Osteocyte (in vitro differentiated cells): ENCODE data around the gene PTPRG. TPM values are rescaled to one million over a fixed set of nuclear protein-coding genes. Genes with fewer than 3 reads are reported as not detected.

Source experiments
- DNase-seq: peaks from one replicate; pipeline ENCODE4 v3.0.0; 2021; ENCODE audit warnings: mixed read lengths; ENCODE audit not compliant: unreplicated experiment; ENCODE audit errors: extremely low spot score
- H3K27ac Mint-ChIP-seq: one replicate; pipeline ENCODE4 v1.8.0; 2021; ENCODE audit warnings: mild to moderate bottlenecking, mixed read lengths; ENCODE audit not compliant: unreplicated experiment
- H3K27me3 Mint-ChIP-seq: one replicate; pipeline ENCODE4 v1.8.0; 2021; ENCODE audit warnings: mixed read lengths; ENCODE audit not compliant: unreplicated experiment
- H3K36me3 Mint-ChIP-seq: one replicate; pipeline ENCODE4 v1.8.0; 2021; ENCODE audit warnings: mixed read lengths; ENCODE audit not compliant: unreplicated experiment
- H3K4me1 Mint-ChIP-seq: one replicate; pipeline ENCODE4 v1.8.0; 2021; ENCODE audit warnings: mixed read lengths; ENCODE audit not compliant: unreplicated experiment
- H3K4me3 Mint-ChIP-seq: one replicate; pipeline ENCODE4 v1.8.0; 2021; ENCODE audit warnings: mild to moderate bottlenecking, moderate library complexity, mixed read lengths; ENCODE audit not compliant: unreplicated experiment
- H3K9me3 Mint-ChIP-seq: one replicate; pipeline ENCODE4 v1.8.0; 2021; ENCODE audit warnings: mixed read lengths; ENCODE audit not compliant: unreplicated experiment
- total RNA-seq: library from RNA; stranded (reverse); gene quantifications from 2 replicates; pipeline ENCODE4 v1.2.1, GENCODE V29; 2021
- TF ChIP-seq, protein P1 (sequence below): fragments of 200-600 bp; sonication (generic); IDR thresholded peaks from 2 replicates; pipeline ENCODE4 v1.5.0; 2021; ENCODE audit warnings: antibody characterized with exemption, mild to moderate bottlenecking, moderate library complexity

PTPRG gene
- total RNA-seq, 1 donor from 2014 or later, result 48.1 TPM

DNA sequence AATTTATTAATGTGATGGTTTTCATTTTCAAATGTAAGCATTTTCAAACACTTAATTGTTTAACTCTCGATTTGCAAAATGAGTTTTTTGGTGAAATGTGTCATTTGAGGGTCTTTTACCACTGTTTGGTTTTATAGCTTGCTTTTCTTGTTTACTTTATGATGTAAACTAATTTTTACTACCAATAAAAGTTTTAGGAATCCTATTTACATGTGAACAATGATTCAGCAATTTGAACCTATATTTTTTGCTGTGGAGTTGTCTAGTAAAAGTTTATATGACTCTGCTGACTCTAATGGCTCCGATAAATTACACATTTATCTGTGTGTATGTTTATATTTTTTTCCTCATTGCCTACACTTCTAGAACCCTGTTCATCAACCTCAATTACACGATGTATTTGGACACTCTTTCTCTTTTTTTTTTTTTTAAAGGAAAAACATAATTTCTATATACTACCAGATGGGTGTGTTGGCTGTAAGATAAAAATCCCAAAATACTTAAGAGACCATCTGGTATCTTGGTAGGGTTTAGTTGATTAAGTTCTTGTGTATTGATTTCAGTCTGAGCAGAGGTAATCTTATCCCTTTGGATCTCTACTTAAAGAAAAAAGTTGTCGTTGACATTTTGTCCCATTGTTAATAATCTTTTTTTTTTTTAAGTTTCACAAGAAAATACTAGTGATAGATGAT, 89.5 kb downstream of the PTPRG start:
- Mint-ChIP-seq H3K27ac (no peak overlapping the region), H3K4me3 (no peak overlapping the region), H3K4me1 (peaks cover 3% of the 10 kb centered on the region), H3K9me3 (no peaks in the 10 kb centered on the region), H3K36me3 (peaks cover 3% of the 10 kb centered on the region), H3K27me3 (peaks cover 40% of the 10 kb centered on the region)
- TF ChIP-seq, protein P1, sequence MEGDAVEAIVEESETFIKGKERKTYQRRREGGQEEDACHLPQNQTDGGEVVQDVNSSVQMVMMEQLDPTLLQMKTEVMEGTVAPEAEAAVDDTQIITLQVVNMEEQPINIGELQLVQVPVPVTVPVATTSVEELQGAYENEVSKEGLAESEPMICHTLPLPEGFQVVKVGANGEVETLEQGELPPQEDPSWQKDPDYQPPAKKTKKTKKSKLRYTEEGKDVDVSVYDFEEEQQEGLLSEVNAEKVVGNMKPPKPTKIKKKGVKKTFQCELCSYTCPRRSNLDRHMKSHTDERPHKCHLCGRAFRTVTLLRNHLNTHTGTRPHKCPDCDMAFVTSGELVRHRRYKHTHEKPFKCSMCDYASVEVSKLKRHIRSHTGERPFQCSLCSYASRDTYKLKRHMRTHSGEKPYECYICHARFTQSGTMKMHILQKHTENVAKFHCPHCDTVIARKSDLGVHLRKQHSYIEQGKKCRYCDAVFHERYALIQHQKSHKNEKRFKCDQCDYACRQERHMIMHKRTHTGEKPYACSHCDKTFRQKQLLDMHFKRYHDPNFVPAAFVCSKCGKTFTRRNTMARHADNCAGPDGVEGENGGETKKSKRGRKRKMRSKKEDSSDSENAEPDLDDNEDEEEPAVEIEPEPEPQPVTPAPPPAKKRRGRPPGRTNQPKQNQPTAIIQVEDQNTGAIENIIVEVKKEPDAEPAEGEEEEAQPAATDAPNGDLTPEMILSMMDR, result no peak
- DNase-seq, result no peak

DNA sequence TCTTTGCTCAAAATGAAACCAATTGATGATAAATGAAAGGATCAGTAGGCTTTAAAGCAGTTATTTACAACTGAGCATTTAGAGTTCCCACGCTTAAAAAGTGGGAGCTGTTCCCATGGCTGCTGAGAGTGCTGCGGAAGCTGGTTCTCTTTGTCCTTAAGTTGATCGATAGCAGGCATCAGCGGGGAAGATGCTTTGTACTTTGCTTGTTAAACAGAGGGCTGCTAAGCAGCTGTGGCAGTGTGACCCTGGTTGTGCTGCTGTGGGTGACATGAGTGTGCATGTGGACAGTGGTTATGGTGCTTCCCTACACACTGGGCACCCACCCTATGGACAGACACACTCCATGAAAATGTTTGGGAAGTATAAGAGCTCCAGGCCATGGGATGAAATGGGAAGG, 96.3 kb downstream of the PTPRG start:
- Mint-ChIP-seq H3K27ac (no peak overlapping the region), H3K4me1 (peaks cover 3% of the 10 kb centered on the region), H3K27me3 (peaks cover 23% of the 10 kb centered on the region), H3K4me3 (no peak overlapping the region), H3K36me3 (peaks cover 3% of the 10 kb centered on the region), H3K9me3 (no peaks in the 10 kb centered on the region)
- TF ChIP-seq, protein P1, result no peak
- no peak for DNase-seq

DNA sequence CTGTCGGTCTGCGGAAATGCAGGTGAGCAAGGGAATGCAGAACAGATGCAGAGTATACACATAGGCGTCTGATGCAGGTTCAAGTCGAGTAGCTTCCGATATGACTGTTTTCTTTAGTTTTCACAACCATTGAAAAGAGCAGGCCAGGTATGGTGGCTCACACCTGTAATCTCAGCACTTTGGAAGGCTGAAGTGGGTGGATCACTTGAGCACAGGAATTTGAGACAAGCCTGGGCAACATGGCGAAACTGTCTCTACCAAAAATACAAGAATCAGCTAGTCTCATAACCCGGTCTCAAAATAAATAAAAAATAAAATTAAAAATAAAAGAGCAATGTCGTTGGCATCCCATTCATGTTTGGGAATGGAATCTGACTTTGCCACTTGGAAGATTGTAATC, 101.5 kb downstream of the PTPRG start:
- peaks cover 6% of the 10 kb centered on the region for H3K27me3 Mint-ChIP-seq
- no peak for DNase-seq

DNA sequence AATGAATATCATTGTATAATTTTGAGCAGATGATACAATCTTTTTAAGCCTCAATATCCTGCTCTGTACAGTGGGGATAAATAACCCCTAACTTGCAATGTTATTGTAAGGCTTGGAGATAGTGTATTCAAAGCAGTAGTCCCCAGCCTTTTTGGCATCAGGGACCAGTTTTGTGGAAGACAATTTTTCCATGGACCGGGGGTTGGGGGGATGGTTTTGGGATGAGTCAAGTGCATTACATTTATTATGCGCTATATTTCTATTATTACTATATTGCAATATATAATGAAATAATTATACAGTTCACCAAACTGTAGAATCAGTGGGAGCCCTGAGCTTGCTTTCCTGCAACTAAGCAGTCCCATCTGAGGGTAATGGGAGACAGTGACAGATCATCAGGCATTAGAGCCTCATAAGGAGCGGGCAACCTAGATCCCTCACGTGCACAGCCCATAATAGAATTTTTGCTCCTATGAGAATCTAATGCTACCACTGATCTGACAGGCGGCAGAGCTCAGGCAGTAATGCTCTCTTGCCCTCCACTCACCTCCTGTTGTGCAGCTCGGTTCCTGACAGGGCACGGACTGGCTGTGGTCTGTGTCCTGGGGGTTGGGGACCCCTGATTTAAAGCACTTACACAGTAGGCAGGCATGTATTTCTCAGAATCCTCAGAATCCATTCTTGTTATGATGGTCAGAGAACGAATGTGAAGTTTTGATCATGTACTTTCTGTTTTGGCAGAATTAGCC, 102.2 kb downstream of the PTPRG start:
- peak overlapping the region; percentile 97 for H3K27ac Mint-ChIP-seq
- no peak for DNase-seq
- TF ChIP-seq, protein P1, result no peak
- peaks cover 51% of the 10 kb centered on the region for H3K4me1 Mint-ChIP-seq
- no peaks in the 10 kb centered on the region for H3K9me3 Mint-ChIP-seq
- peaks cover 6% of the 10 kb centered on the region for H3K27me3 Mint-ChIP-seq
- H3K36me3 Mint-ChIP-seq, result peaks cover 3% of the 10 kb centered on the region
- peak overlapping the region; percentile 81 for H3K4me3 Mint-ChIP-seq

More for the DNA sequence above, 101.5 kb downstream of the PTPRG start:
- TF ChIP-seq, protein P1, result no peak
- H3K27ac Mint-ChIP-seq, result no peak overlapping the region
- no peak overlapping the region for H3K4me3 Mint-ChIP-seq
- H3K9me3 Mint-ChIP-seq, result no peaks in the 10 kb centered on the region
- H3K36me3 Mint-ChIP-seq, result peaks cover 3% of the 10 kb centered on the region
- H3K4me1 Mint-ChIP-seq, result peaks cover 47% of the 10 kb centered on the region

DNA sequence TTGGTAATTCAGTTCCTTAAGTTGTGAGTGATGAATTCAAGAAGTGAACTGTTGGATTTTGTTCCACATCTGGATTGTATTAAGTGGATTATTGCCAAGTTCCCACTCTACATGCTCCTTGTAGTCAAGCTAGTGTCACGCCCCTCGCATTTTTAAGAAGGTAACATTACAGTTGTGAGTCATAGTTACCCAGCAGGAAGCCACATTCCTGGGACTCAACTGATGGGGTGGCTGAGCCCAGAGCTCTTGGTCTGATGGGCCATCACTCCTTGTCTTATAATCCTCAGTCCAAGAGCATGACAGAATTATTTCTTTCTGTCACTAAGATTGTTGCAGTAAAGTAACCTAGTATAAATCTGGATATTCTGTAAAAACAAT, 102.7 kb downstream of the PTPRG start:
- TF ChIP-seq, protein P1, result no peak
- Mint-ChIP-seq H3K4me1 (peaks cover 52% of the 10 kb centered on the region), H3K4me3 (peak overlapping the region; percentile 81), H3K27ac (peak overlapping the region; percentile 97), H3K9me3 (no peaks in the 10 kb centered on the region), H3K36me3 (peaks cover 3% of the 10 kb centered on the region), H3K27me3 (peaks cover 4% of the 10 kb centered on the region)
- DNase-seq, result peak; percentile 86
